ENCODE data around the gene SPATA6L. TPM values are rescaled to one million over a fixed set of nuclear protein-coding genes. Genes with fewer than 3 reads are reported as not detected.

SPATA6L gene
- total RNA-seq, 1 experiment from 2014 or later, result 0.57 TPM

GRCh38 chr9:4640027-4640426, 26.3 kb downstream of the SPATA6L start:
- DNase-seq (ENCODE audit: low read depth, low spot score) (peak; percentile 31), ATAC-seq (peak; percentile 71)
- no peaks in the 10 kb centered on the region for H3K27me3 ChIP-seq (ENCODE audit: insufficient read depth, low read length)
- H3K9me2 ChIP-seq (ENCODE audit: insufficient read depth), result no peaks in the 10 kb centered on the region
- H2AFZ ChIP-seq (ENCODE audit: low read depth, low read length, poor library complexity, severe bottlenecking), result no peak overlapping the region
- no peak overlapping the region for H3K4me2 ChIP-seq (ENCODE audit: low read length)
- H3K4me1 ChIP-seq (ENCODE audit: control insufficient read depth in 1 of 2, insufficient read depth in 2 of 2, low read length in 2 of 2), result no peaks in the 10 kb centered on the region
- no peaks in the 10 kb centered on the region for H3K79me2 ChIP-seq (ENCODE audit: insufficient read depth, low read length)
- H3K9me3 ChIP-seq (ENCODE audit: control insufficient read depth in 1 of 2, insufficient read depth in 1 of 2, low read depth in 1 of 2, low read length in 2 of 2), result no peaks in the 10 kb centered on the region
- ChIA-PET CTCF (interaction anchor here (0.7 to 2.3 kb wide), 12 partner anchors 16 to 961 kb away, joined by 3 to 20 read pairs (median 5); partner anchors contain the start of gene PLPP6), RAD21 (ENCODE audit: low non-redundant PET in 1 of 2, low total read pairs in 2 of 2, uncharacterized antibody in 2 of 2, unreplicated experiment in 2 of 2) (interaction anchor here (0.9 to 1.6 kb wide), 3 partner anchors 254 to 258 kb away, joined by 4 to 6 read pairs (median 4); no protein-coding TSS in a partner anchor), POLR2A (interaction anchor here (0.6 kb wide), 1 partner anchor 340 kb away, joined by 4 read pairs; the partner anchor contains the start of gene GLIS3)
- no peaks in the 10 kb centered on the region for H3K36me3 ChIP-seq (ENCODE audit: control insufficient read depth in 1 of 2, insufficient read depth in 2 of 2, low read length in 2 of 2)
- H3K9ac ChIP-seq (ENCODE audit: low read length), result no peak overlapping the region
- intact Hi-C loops (cut with micrococcal nuclease), result loop anchor here (1.0 to 5.0 kb wide), 2 partner anchors 258 to 323 kb away; no protein-coding TSS in a partner anchor
- H4K20me1 ChIP-seq (ENCODE audit: insufficient read depth), result no peaks in the 10 kb centered on the region
- no peak overlapping the region for H3K4me3 ChIP-seq (replicated peaks in 1 of 2; ENCODE audit: low read depth in 1 of 2, low read length in 2 of 2)
- BruUV-seq (replicated peaks), result no TSS peak
- TF ChIP-seq, protein P1, sequence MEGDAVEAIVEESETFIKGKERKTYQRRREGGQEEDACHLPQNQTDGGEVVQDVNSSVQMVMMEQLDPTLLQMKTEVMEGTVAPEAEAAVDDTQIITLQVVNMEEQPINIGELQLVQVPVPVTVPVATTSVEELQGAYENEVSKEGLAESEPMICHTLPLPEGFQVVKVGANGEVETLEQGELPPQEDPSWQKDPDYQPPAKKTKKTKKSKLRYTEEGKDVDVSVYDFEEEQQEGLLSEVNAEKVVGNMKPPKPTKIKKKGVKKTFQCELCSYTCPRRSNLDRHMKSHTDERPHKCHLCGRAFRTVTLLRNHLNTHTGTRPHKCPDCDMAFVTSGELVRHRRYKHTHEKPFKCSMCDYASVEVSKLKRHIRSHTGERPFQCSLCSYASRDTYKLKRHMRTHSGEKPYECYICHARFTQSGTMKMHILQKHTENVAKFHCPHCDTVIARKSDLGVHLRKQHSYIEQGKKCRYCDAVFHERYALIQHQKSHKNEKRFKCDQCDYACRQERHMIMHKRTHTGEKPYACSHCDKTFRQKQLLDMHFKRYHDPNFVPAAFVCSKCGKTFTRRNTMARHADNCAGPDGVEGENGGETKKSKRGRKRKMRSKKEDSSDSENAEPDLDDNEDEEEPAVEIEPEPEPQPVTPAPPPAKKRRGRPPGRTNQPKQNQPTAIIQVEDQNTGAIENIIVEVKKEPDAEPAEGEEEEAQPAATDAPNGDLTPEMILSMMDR (IDR thresholded peaks at IDR 0.05 in 2 of 3, conservative IDR thresholded peaks at IDR 0.05 in 1 of 3; ENCODE audit: borderline replicate concordance in 1 of 3, insufficient read depth in 1 of 3, low read depth in 2 of 3, low read length in 2 of 3), result peak; percentile 59 to 74 (median 65); a peak in 5 of 6 replicates
- TF ChIP-seq TCF7L2 (IDR thresholded peaks at IDR 0.05; ENCODE audit: borderline replicate concordance, extremely low read depth, insufficient read depth, insufficient read length), result no peak
- peak; percentile 81 for TF ChIP-seq RAD21 (IDR thresholded peaks at IDR 0.05; ENCODE audit: low read depth)
- no peak overlapping the region for H3K27ac ChIP-seq (ENCODE audit: low read depth, low read length)

DNA sequence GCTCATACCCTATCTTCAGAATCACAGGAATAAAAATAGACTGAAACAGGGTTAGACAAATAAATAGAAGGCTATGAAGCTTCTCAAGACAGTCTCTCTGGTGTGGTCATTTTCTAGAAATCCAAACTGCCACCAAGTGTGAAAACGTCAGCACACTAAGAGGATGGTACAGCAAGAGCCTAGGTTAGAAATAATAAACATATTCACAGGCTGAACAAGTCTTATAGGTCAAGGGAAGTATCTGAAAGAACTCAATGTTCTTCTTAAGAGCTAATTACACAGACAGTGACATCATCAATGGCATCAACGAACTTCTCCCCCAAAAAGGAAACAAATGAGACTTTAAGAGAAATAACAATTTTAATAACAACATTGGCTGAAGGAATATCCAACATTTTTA, 26.9 kb downstream of the SPATA6L start:
- BruUV-seq (replicated peaks), result no TSS peak
- RAD21 ChIA-PET (ENCODE audit: low non-redundant PET in 1 of 2, low total read pairs in 2 of 2, uncharacterized antibody in 2 of 2, unreplicated experiment in 2 of 2), result interaction anchor here in 1 of 2 experiments (1.6 kb wide), 1 partner anchor 257 kb away, joined by 6 read pairs; no protein-coding TSS in a partner anchor
- intact Hi-C loops (cut with micrococcal nuclease), result no loop called here
- TF ChIP-seq POLR2A (IDR thresholded peaks at IDR 0.05; ENCODE audit: borderline replicate concordance, extremely low read depth, insufficient read depth, insufficient read length) (no peak), FOSL1 (IDR thresholded peaks at IDR 0.05; ENCODE audit: low read depth) (no peak), ZFX (IDR thresholded peaks at IDR 0.05) (no peak), CBX3 (IDR thresholded peaks at IDR 0.05; ENCODE audit: low read depth) (no peak), JUND (IDR thresholded peaks at IDR 0.05) (no peak), SIN3A (IDR thresholded peaks at IDR 0.05; ENCODE audit: low read depth) (no peak), YY1 (IDR thresholded peaks at IDR 0.05; ENCODE audit: extremely low read depth, insufficient replicate concordance, low read depth, low read length) (no peak), ZNF274 (IDR thresholded peaks at IDR 0.05; ENCODE audit: low read depth, low read length) (no peak), ELF1 (IDR thresholded peaks at IDR 0.05; ENCODE audit: borderline replicate concordance, low read depth) (no peak), ZBTB33 (IDR thresholded peaks at IDR 0.05; ENCODE audit: extremely low read depth, insufficient replicate concordance, low read length) (no peak)
- TF ChIP-seq, protein P1 (IDR thresholded peaks at IDR 0.05 in 2 of 3, conservative IDR thresholded peaks at IDR 0.05 in 1 of 3; ENCODE audit: borderline replicate concordance in 1 of 3, insufficient read depth in 1 of 3, low read depth in 2 of 3, low read length in 2 of 3), result no peak

More for the DNA sequence above, 26.9 kb downstream of the SPATA6L start:
- no peak overlapping the region for H3K9ac ChIP-seq (ENCODE audit: low read length)
- no peaks in the 10 kb centered on the region for H3K36me3 ChIP-seq (ENCODE audit: control insufficient read depth in 1 of 2, insufficient read depth in 2 of 2, low read length in 2 of 2)
- no peak for DNase-seq (ENCODE audit: low read depth, low spot score)
- no peaks in the 10 kb centered on the region for H3K79me2 ChIP-seq (ENCODE audit: insufficient read depth, low read length)
- POLR2A ChIA-PET, result no interaction called here
- ATAC-seq, result no peak
- CTCF ChIA-PET, result interaction anchor here (1.3 to 2.3 kb wide), 8 partner anchors 16 to 961 kb away, joined by 4 to 20 read pairs (median 5); no protein-coding TSS in a partner anchor
- no peaks in the 10 kb centered on the region for H3K9me2 ChIP-seq (ENCODE audit: insufficient read depth)
- H4K20me1 ChIP-seq (ENCODE audit: insufficient read depth), result no peaks in the 10 kb centered on the region
- no peaks in the 10 kb centered on the region for H3K4me1 ChIP-seq (ENCODE audit: control insufficient read depth in 1 of 2, insufficient read depth in 2 of 2, low read length in 2 of 2)
- no peak overlapping the region for H2AFZ ChIP-seq (ENCODE audit: low read depth, low read length, poor library complexity, severe bottlenecking)
- H3K4me2 ChIP-seq (ENCODE audit: low read length), result no peak overlapping the region
- H3K27me3 ChIP-seq (ENCODE audit: insufficient read depth, low read length), result no peaks in the 10 kb centered on the region
- no peak overlapping the region for H3K27ac ChIP-seq (ENCODE audit: low read depth, low read length)
- no peaks in the 10 kb centered on the region for H3K9me3 ChIP-seq (ENCODE audit: control insufficient read depth in 1 of 2, insufficient read depth in 1 of 2, low read depth in 1 of 2, low read length in 2 of 2)
- no peak overlapping the region for H3K4me3 ChIP-seq (replicated peaks in 1 of 2; ENCODE audit: low read depth in 1 of 2, low read length in 2 of 2)

Measured in HCT116 (cell line).